Left lung (tissue), 10 donors: ENCODE results near the gene CDH2. TPM values are rescaled to one million over a fixed set of nuclear protein-coding genes. Genes with fewer than 3 reads are reported as not detected.

Source experiments
- ATAC-seq: fragments of 200-7000 bp; cut with Tn5 transposase; one replicate; pipeline ENCODE4 v1.9.1; 2020; ENCODE audit warnings: moderate library complexity
- DNase-seq, 4 donors: peaks; one replicate each; pipeline ENCODE4 v3.0.0-alpha.2; 2013 to 2020
- H3K27ac ChIP-seq, 2 donors: fragments of 200-600 bp; sonication (generic) in 1 of 2; one replicate each; pipeline versions ENCODE4 v1.5.0 to v1.8.0; 2020 to 2021
- H3K27me3 ChIP-seq, 2 donors: fragments of 200-600 bp; sonication (generic) in 1 of 2; one replicate each; pipeline versions ENCODE4 v1.5.0 to v1.8.0; 2020 to 2021
- H3K36me3 ChIP-seq, 2 donors: fragments of 200-600 bp; sonication (generic) in 1 of 2; one replicate each; pipeline versions ENCODE4 v1.5.0 to v1.8.0; 2020 to 2021
- H3K4me1 ChIP-seq, 2 donors: fragments of 200-600 bp; one replicate each; pipeline ENCODE4 v1.8.0; 2021
- H3K4me3 ChIP-seq, 2 donors: fragments of 200-600 bp; sonication (generic) in 1 of 2; one replicate each; pipeline versions ENCODE4 v1.5.0 to v1.8.0; 2020 to 2021; ENCODE audit warnings: mild to moderate bottlenecking in 1 of 2
- H3K9me3 ChIP-seq, 2 donors: fragments of 200-600 bp; sonication (generic) in 1 of 2; one replicate each; pipeline versions ENCODE4 v1.5.0 to v1.8.0; 2020 to 2021
- intact Hi-C, 2 donors: fragments of 100-400 bp; cut with DNase I; formaldehyde crosslinking; loops; one replicate each; pipeline versions ENCODE4 v1.11.2 to v1.14.2; 2022
- polyA plus RNA-seq, 6 donors: library from polyadenylated mRNA; unstranded; fragments of 120-200 nt; gene quantifications; one replicate each; pipeline ENCODE4 v1.2.1, GENCODE V29; 2013; ENCODE audit not compliant: insufficient read length in 6 of 6
- total RNA-seq, 2 donors: library from RNA; stranded (reverse); fragmentation: NEBNext Ultra II Directional; extraction: Animal tissue kit (Norgen Biotek cat#: 25700); gene quantifications; one replicate each; pipeline ENCODE4 v1.2.1, GENCODE V29; 2021
- TF ChIP-seq, protein P1 (sequence below), 2 donors: fragments of 200-600 bp; sonication (generic) in 1 of 2; IDR thresholded peaks; one replicate each; pipeline versions ENCODE4 v1.5.0 to v1.8.0; 2021; ENCODE audit warnings: antibody characterized with exemption in 2 of 2
- donor health status: DM: no; HTN: yes; CAD: no.
- donor health status: DM: no; HTN: no; CAD: no.

Gene CDH2
- total and polyA plus RNA-seq, 8 donors = 1.6 to 15.0 (median 7.0) TPM

DNA sequence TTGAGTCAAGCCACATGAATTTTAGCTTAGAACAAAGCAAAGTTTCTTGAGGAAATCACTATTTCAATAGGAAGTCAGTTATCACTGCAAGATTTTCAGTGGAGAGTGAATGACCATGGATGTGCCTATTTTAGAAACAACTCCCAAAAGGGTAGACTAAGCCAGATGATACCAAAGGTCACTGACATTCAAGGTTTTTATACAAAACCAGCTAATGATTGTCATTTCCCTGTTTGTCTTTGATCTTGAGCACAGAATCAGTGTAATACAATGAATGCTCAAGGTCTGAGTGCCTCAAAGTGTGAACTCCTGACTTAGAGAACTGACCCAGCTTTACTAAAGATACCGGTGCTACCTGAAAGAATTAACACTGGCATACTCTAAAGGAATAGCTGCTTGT, 60.5 kb downstream of the CDH2 start:
- intact Hi-C loops = no loop called here
- H3K36me3 ChIP-seq = no peaks in the 10 kb centered on the region
- DNase-seq (no peak), ATAC-seq (no peak)
- no peak overlapping the region for H3K4me3 ChIP-seq
- H3K27ac ChIP-seq = no peak overlapping the region
- H3K9me3 ChIP-seq = no peaks in the 10 kb centered on the region
- TF ChIP-seq, protein P1, sequence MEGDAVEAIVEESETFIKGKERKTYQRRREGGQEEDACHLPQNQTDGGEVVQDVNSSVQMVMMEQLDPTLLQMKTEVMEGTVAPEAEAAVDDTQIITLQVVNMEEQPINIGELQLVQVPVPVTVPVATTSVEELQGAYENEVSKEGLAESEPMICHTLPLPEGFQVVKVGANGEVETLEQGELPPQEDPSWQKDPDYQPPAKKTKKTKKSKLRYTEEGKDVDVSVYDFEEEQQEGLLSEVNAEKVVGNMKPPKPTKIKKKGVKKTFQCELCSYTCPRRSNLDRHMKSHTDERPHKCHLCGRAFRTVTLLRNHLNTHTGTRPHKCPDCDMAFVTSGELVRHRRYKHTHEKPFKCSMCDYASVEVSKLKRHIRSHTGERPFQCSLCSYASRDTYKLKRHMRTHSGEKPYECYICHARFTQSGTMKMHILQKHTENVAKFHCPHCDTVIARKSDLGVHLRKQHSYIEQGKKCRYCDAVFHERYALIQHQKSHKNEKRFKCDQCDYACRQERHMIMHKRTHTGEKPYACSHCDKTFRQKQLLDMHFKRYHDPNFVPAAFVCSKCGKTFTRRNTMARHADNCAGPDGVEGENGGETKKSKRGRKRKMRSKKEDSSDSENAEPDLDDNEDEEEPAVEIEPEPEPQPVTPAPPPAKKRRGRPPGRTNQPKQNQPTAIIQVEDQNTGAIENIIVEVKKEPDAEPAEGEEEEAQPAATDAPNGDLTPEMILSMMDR (IDR thresholded peaks at IDR 0.05) = no peak
- no peaks in the 10 kb centered on the region for H3K27me3 ChIP-seq
- H3K4me1 ChIP-seq = no peaks in the 10 kb centered on the region

DNA sequence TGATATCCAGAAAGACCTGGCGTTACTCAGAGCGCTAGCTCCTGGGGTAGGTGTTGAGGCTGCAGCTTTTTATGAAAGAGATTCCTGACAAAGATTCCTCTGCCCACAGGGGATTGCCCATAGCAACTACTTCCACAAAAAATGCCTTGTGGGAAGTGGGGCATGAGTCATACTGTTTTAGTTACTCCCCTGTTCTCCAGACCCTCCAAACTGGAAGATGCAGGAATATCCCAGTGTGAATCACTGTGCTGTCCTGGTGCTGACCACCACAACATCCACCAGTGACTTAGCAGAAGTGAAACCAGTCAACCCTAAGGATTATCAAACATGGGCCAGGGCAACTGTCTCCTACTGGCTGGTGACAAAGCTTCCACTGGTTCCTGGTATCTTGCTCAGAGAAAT, 61.8 kb downstream of the CDH2 start:
- no peak overlapping the region for H3K4me3 ChIP-seq
- ATAC-seq (peak; percentile 36), DNase-seq (no peak)
- no peaks in the 10 kb centered on the region for H3K36me3 ChIP-seq
- intact Hi-C loops = no loop called here
- no peak overlapping the region for H3K27ac ChIP-seq
- H3K4me1 ChIP-seq = no peaks in the 10 kb centered on the region
- no peaks in the 10 kb centered on the region for H3K27me3 ChIP-seq
- TF ChIP-seq, protein P1 (IDR thresholded peaks at IDR 0.05) = no peak
- H3K9me3 ChIP-seq = no peaks in the 10 kb centered on the region

GRCh38 chr18:28114472-28114871, 62.5 kb downstream of the CDH2 start:
- H3K9me3 ChIP-seq = no peaks in the 10 kb centered on the region
- intact Hi-C loops = no loop called here
- no peak for ATAC-seq

GRCh38 chr18:28113271-28114029, 63.5 kb downstream of the CDH2 start:
- no peak for ATAC-seq
- no peaks in the 10 kb centered on the region for H3K9me3 ChIP-seq
- H3K27ac ChIP-seq = no peak overlapping the region
- TF ChIP-seq, protein P1 (IDR thresholded peaks at IDR 0.05) = no peak
- H3K4me3 ChIP-seq = no peak overlapping the region
- no peaks in the 10 kb centered on the region for H3K27me3 ChIP-seq
- H3K36me3 ChIP-seq = no peaks in the 10 kb centered on the region
- H3K4me1 ChIP-seq = no peaks in the 10 kb centered on the region
- intact Hi-C loops = no loop called here
- no peak for DNase-seq

More at GRCh38 chr18:28114472-28114871, 62.5 kb downstream of the CDH2 start:
- TF ChIP-seq, protein P1 (IDR thresholded peaks at IDR 0.05) = no peak
- no peaks in the 10 kb centered on the region for H3K36me3 ChIP-seq
- no peak for DNase-seq
- H3K27ac ChIP-seq = no peak overlapping the region
- H3K4me3 ChIP-seq = no peak overlapping the region
- H3K27me3 ChIP-seq = no peaks in the 10 kb centered on the region
- no peaks in the 10 kb centered on the region for H3K4me1 ChIP-seq

DNA sequence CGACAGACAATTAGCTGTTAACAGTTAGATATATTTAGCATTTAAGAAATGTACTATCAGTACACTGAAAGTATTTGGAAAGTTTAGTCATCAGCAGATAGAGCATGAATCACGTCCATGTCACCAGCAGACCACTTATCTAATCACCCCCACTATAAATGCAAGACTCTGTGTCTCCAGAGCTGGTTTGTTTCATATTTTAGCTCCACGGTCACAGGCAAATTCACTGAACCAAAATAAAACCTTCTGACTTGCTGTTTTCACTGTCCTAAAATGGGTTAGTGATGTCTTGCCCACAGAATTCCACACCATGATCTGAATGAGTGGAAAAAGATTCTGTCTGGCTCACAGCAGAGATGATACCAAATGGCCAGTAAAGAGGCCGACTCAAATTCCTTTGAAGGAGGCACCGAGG, 64.9 kb downstream of the CDH2 start:
- DNase-seq (no peak), ATAC-seq (no peak)
- Histone ChIP-seq H3K27me3 (no peaks in the 10 kb centered on the region), H3K4me1 (no peaks in the 10 kb centered on the region), H3K36me3 (no peaks in the 10 kb centered on the region), H3K4me3 (no peak overlapping the region), H3K9me3 (no peaks in the 10 kb centered on the region), H3K27ac (no peak overlapping the region)
- TF ChIP-seq, protein P1 (IDR thresholded peaks at IDR 0.05) = no peak
- intact Hi-C loops = no loop called here
